Neural crest cell (in vitro differentiated cells): ENCODE data around the gene LIAS. TPM values are rescaled to one million over a fixed set of nuclear protein-coding genes. Genes with fewer than 3 reads are reported as not detected.
"Not testable (repeated sequence)": the region's sequence is repeated elsewhere in the genome, so short reads cannot be mapped to it uniquely, and the experiment has no call there.

ENCODE experiments used
- DNase-seq: peaks from one replicate; pipeline ENCODE4 v3.0.0; 2021; ENCODE audit warnings: low read depth, mixed read lengths, low spot score
- H3K27ac Mint-ChIP-seq: one replicate; pipeline ENCODE4 v1.8.0; 2021; ENCODE audit warnings: mild to moderate bottlenecking, mixed read lengths; ENCODE audit not compliant: unreplicated experiment
- H3K27me3 Mint-ChIP-seq: 2 replicates; pipeline ENCODE4 v1.8.0; 2021; ENCODE audit warnings: low read depth, mild to moderate bottlenecking, mixed read lengths
- H3K36me3 Mint-ChIP-seq: 2 replicates; pipeline ENCODE4 v1.8.0; 2021; ENCODE audit warnings: low read depth, mild to moderate bottlenecking, mixed read lengths
- H3K4me1 Mint-ChIP-seq: 2 replicates; pipeline ENCODE4 v1.8.0; 2021; ENCODE audit warnings: mixed read lengths
- H3K4me3 Mint-ChIP-seq: one replicate; pipeline ENCODE4 v1.8.0; 2021; ENCODE audit warnings: mild to moderate bottlenecking, mixed read lengths
- H3K9me3 Mint-ChIP-seq: 2 replicates; pipeline ENCODE4 v1.8.0; 2021; ENCODE audit warnings: mixed read lengths
- long read RNA-seq: library from polyadenylated mRNA; unstranded; transcript quantifications from one replicate; pipeline ENCODE4 v2.0.0, GENCODE V29; 2020
- total RNA-seq: library from RNA; stranded (reverse); gene quantifications from 2 replicates; pipeline ENCODE4 v1.2.1, GENCODE V29; 2021
- TF ChIP-seq, protein P1 (sequence below): fragments of 200-600 bp; sonication (generic); conservative IDR thresholded peaks from 2 replicates; pipeline ENCODE4 v1.5.0; 2021; ENCODE audit warnings: antibody characterized with exemption, mild to moderate bottlenecking

The LIAS gene
- total RNA-seq, result 17.6 and 19.0 TPM in 2 replicates
- long read RNA-seq, full-length matches to known transcripts, result 14 of 19 reads
- long read RNA-seq, partial matches to known transcripts, result 1 of 19 reads
- long read RNA-seq, other reads (novel, unspliced or antisense), result 4 of 19 reads

DNA sequence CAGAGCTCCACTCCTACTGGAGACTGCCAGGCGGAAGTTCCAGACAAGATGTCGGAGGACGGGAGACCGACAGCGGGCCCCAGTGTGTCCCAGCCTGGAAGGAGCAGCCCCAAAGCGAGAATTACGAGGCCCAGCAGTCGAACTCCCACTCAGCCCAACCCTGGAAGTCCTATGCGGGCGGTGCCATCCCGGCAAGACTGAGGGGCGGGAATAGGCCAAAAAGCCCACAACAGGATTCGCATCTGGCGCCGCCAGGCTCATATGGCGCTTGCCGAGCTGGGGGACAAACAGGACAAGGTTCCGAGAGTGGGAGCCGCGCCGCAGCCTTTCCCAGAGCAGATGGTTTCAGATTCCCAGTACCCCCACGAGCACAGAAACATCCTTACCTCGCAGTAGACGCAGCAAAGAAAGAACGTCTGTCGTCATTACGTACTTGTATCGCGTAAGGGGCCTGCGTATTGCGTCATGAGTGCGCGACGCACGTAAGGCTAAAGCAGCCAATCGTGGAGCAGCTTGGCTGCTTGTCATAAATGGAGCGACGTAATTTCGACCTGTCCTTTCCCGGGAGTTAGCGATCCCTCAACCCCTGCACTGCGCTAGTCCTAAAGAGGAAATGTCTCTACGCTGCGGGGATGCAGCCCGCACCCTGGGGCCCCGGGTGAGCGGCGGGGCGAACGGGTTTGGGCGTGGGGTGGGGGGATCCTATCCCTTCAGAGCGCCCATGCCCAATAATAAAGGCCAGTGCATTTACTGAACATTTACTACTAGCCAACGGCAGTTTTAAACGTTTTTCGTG, at the start of gene LIAS, which contains the start of gene RPL9:
LIAS (plus strand) TSS at position 552 of the 796 bp plus-strand sequence; CDS start at position 614, 62 bp downstream.
RPL9 (minus strand) TSS at position 418 of the 796 bp plus-strand sequence. CDS start 483 bp downstream, outside the sequence.
- TF ChIP-seq, protein P1, sequence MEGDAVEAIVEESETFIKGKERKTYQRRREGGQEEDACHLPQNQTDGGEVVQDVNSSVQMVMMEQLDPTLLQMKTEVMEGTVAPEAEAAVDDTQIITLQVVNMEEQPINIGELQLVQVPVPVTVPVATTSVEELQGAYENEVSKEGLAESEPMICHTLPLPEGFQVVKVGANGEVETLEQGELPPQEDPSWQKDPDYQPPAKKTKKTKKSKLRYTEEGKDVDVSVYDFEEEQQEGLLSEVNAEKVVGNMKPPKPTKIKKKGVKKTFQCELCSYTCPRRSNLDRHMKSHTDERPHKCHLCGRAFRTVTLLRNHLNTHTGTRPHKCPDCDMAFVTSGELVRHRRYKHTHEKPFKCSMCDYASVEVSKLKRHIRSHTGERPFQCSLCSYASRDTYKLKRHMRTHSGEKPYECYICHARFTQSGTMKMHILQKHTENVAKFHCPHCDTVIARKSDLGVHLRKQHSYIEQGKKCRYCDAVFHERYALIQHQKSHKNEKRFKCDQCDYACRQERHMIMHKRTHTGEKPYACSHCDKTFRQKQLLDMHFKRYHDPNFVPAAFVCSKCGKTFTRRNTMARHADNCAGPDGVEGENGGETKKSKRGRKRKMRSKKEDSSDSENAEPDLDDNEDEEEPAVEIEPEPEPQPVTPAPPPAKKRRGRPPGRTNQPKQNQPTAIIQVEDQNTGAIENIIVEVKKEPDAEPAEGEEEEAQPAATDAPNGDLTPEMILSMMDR, result no peak
- H3K4me3 Mint-ChIP-seq, result peak within 1 kb of the TSS; percentile 96
- peaks cover 43% of the 10 kb centered on the region for H3K4me1 Mint-ChIP-seq
- no peaks in the 10 kb centered on the region for H3K27me3 Mint-ChIP-seq
- peak within 1 kb of the TSS; percentile 99 for H3K27ac Mint-ChIP-seq
- peak; percentile 86 for DNase-seq
- H3K9me3 Mint-ChIP-seq, result no peaks in the 10 kb centered on the region
- peaks cover 21% of the 10 kb centered on the region for H3K36me3 Mint-ChIP-seq

DNA sequence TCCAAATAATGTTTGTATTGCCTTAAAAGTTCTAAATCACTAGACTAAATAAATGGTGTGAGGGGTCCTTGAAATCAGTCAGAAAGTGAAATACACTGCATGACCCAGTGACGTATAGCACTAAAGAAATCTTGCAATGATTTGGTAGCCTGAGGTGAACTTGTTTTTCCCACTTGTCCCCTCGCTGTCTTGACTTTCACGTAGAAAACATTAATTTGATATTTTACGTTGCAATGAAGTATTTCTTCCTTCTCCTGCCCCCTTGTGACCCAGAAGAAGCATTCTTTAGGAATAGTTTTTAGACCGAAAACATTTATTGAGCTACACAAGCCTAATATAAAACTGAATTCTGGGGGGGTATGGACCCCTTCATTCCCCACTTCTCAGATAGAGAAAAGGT, 48.4 kb upstream of the LIAS start:
- H3K36me3 Mint-ChIP-seq, result no peaks in the 10 kb centered on the region
- DNase-seq, result no peak
- TF ChIP-seq, protein P1, result no peak
- no peaks in the 10 kb centered on the region for H3K9me3 Mint-ChIP-seq
- no peak overlapping the region for H3K27ac Mint-ChIP-seq
- H3K4me3 Mint-ChIP-seq, result no peak overlapping the region
- H3K4me1 Mint-ChIP-seq, result no peaks in the 10 kb centered on the region
- peaks cover 4% of the 10 kb centered on the region for H3K27me3 Mint-ChIP-seq

DNA sequence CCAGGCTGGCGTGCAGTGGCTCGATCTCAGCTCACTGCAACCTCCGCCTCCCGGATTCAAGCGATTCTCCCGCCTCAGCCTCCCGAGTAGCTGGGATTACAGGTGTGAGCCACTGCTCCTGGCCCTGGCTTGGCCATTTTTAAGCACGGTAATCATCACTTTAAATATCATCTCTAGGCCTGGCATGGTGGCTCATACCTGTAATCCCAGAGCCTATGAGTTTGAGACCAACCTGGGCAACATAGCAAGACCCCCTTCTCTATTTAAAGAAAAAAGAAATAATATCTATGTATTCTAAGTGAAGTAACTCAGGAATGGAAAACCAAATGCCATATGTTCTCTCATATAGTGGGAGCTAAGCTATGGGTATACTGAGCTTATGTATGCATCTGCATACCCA, 47.3 kb upstream of the LIAS start:
- not testable (repeated sequence) for H3K27ac Mint-ChIP-seq, H3K4me3 Mint-ChIP-seq, DNase-seq, H3K27me3 Mint-ChIP-seq, H3K9me3 Mint-ChIP-seq, H3K36me3 Mint-ChIP-seq, H3K4me1 Mint-ChIP-seq

DNA sequence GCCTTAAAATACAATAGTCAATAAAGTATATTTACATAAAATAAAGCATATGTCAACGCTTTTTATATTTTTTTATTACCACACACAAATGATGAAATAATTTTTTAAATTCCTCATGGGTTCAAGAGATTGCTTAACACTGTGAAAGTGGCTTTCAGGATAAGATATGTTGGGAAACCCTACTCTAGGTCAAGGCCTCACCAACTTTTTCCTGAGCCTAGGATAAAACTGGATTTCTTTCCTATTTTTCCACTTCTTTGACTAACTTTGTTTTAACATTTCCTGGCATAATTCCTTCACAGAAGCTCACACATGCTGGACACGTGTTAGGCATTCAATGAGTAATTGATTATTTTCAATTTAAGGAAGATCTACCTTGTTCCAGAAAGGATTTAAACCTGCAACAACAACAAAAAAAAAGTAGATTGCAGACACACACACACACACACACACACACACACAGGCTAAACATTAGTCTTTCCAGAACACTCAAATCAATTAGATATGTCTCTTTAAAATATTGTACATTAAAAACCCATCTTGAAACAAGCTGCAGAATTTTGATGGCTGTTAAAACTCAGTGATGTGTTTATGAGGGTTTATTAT, 43.1 kb upstream of the LIAS start:
- H3K36me3 Mint-ChIP-seq, result no peaks in the 10 kb centered on the region
- TF ChIP-seq, protein P1, result no peak
- H3K27me3 Mint-ChIP-seq, result no peaks in the 10 kb centered on the region
- DNase-seq, result no peak
- no peaks in the 10 kb centered on the region for H3K4me1 Mint-ChIP-seq
- no peak overlapping the region for H3K27ac Mint-ChIP-seq
- H3K4me3 Mint-ChIP-seq, result no peak overlapping the region
- no peaks in the 10 kb centered on the region for H3K9me3 Mint-ChIP-seq

DNA sequence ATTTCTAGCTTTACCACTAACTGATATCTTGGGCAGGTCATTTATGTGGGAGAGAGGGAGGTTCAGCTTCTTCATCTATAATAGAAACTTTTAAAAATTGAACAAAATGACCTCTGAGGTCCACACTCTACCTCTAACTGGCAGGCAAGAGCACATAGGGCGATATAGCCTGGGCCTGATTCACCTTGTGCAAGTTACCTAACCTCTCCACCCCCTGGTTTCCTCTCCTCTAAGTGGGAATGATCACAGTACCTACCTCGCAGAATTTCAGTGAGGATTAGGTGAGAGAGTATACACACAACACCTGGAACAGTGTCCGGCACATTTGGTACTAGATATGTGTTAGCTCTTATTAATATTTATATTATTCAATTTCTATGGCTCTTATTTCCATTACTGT, 36.6 kb upstream of the LIAS start:
- no peak overlapping the region for H3K4me3 Mint-ChIP-seq

DNA sequence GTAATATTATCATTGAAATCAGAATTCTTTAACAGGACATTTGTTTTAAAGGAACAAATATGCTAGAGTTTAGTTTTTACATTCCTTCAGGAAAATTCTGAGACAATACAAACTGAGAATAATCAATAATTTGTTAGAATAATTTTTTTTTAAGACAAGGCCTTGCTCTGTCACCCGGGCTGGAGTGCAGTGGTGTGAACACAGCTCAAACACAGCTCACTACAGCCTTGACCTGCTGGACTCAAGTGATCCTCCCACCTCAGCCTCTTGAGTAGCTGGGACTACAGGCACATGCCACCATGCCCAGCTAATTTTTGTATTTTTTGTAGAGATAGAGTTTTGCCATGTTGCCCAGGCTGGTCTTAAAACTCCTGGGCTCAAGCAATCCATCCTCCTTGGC, 33.6 kb upstream of the LIAS start:
- H3K4me1 Mint-ChIP-seq, H3K4me3 Mint-ChIP-seq, H3K9me3 Mint-ChIP-seq, H3K27ac Mint-ChIP-seq, DNase-seq, H3K36me3 Mint-ChIP-seq, H3K27me3 Mint-ChIP-seq: not testable (repeated sequence)

More for the DNA sequence above, 36.6 kb upstream of the LIAS start:
- H3K27ac Mint-ChIP-seq, result no peak overlapping the region
- DNase-seq, result no peak
- no peaks in the 10 kb centered on the region for H3K4me1 Mint-ChIP-seq
- no peaks in the 10 kb centered on the region for H3K27me3 Mint-ChIP-seq
- TF ChIP-seq, protein P1, result no peak
- H3K36me3 Mint-ChIP-seq, result no peaks in the 10 kb centered on the region
- no peaks in the 10 kb centered on the region for H3K9me3 Mint-ChIP-seq
